ENCODE measurements around the gene CIB1. TPM values are rescaled to one million over a fixed set of nuclear protein-coding genes. Genes with fewer than 3 reads are reported as not detected.

The CIB1 gene
- total RNA-seq, 1 donor from 2014 or later, result 19.8 TPM

GRCh38 chr15:90208356-90208755, 25.4 kb downstream of the CIB1 start:
- H3K27me3 Mint-ChIP-seq (ENCODE audit: unreplicated experiment), result peaks cover 1% of the 10 kb centered on the region
- peaks cover 6% of the 10 kb centered on the region for H3K36me3 Mint-ChIP-seq (ENCODE audit: low read depth, unreplicated experiment)
- no peak overlapping the region for H3K27ac Mint-ChIP-seq (ENCODE audit: unreplicated experiment)
- TF ChIP-seq CTCF (IDR thresholded peaks at IDR 0.05; ENCODE audit: unreplicated experiment), result no peak
- no peaks in the 10 kb centered on the region for H3K9me3 Mint-ChIP-seq (ENCODE audit: unreplicated experiment)
- H3K4me1 Mint-ChIP-seq (ENCODE audit: unreplicated experiment), result peaks cover 13% of the 10 kb centered on the region
- H3K4me3 Mint-ChIP-seq (ENCODE audit: unreplicated experiment), result no peak overlapping the region
- no peak for DNase-seq (ENCODE audit: low spot score)

DNA sequence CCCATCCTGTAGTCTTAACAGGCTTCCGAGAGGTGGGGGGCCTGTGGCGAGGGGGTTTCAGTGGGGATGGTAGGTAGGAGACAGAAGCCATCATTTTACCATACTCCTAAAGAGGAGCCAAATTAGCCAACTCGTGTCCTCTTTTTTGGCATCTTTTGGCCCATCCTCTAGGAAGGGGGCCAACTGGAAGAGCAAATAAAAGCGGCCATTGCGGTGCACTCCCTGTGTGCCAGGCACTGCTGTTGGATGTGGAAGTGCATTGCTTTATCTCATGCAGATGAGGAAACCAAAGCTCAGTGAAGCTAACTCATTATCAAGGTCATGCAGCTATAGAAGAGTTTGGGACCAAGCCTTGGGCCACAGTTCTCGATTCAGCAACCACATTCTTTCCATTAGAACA, 26.5 kb downstream of the CIB1 start:
- peaks cover 19% of the 10 kb centered on the region for H3K4me1 Mint-ChIP-seq (ENCODE audit: unreplicated experiment)
- no peak overlapping the region for H3K27ac Mint-ChIP-seq (ENCODE audit: unreplicated experiment)
- no peak overlapping the region for H3K4me3 Mint-ChIP-seq (ENCODE audit: unreplicated experiment)
- peaks cover 3% of the 10 kb centered on the region for H3K27me3 Mint-ChIP-seq (ENCODE audit: unreplicated experiment)
- H3K9me3 Mint-ChIP-seq (ENCODE audit: unreplicated experiment), result no peaks in the 10 kb centered on the region
- peaks cover 6% of the 10 kb centered on the region for H3K36me3 Mint-ChIP-seq (ENCODE audit: low read depth, unreplicated experiment)
- no peak for TF ChIP-seq CTCF (IDR thresholded peaks at IDR 0.05; ENCODE audit: unreplicated experiment)
- no peak for DNase-seq (ENCODE audit: low spot score)

DNA sequence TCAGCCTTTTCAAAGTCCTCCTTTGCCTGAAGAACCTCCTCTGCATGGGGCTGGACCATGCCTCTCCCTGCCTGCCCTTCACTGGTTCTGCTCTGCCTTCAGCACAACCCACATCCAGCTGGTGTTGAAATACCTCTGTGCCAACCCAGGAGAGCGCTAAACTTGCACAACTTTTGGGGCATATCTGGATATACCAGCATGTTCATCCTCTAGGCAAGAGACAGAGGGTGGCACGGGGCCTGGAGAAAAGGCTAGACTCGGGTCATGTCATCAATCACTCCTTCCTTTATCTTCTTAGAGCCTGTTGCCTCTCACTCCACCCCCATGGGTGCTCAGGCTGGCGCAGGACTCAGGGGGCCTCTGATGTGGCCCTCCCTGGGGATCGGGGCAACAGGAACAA, 27.9 kb downstream of the CIB1 start:
- no peak for DNase-seq (ENCODE audit: low spot score)
- peaks cover 3% of the 10 kb centered on the region for H3K27me3 Mint-ChIP-seq (ENCODE audit: unreplicated experiment)
- H3K27ac Mint-ChIP-seq (ENCODE audit: unreplicated experiment), result no peak overlapping the region
- peaks cover 16% of the 10 kb centered on the region for H3K4me1 Mint-ChIP-seq (ENCODE audit: unreplicated experiment)
- H3K9me3 Mint-ChIP-seq (ENCODE audit: unreplicated experiment), result no peaks in the 10 kb centered on the region
- no peak overlapping the region for H3K4me3 Mint-ChIP-seq (ENCODE audit: unreplicated experiment)
- peaks cover 6% of the 10 kb centered on the region for H3K36me3 Mint-ChIP-seq (ENCODE audit: low read depth, unreplicated experiment)
- TF ChIP-seq CTCF (IDR thresholded peaks at IDR 0.05; ENCODE audit: unreplicated experiment), result no peak

DNA sequence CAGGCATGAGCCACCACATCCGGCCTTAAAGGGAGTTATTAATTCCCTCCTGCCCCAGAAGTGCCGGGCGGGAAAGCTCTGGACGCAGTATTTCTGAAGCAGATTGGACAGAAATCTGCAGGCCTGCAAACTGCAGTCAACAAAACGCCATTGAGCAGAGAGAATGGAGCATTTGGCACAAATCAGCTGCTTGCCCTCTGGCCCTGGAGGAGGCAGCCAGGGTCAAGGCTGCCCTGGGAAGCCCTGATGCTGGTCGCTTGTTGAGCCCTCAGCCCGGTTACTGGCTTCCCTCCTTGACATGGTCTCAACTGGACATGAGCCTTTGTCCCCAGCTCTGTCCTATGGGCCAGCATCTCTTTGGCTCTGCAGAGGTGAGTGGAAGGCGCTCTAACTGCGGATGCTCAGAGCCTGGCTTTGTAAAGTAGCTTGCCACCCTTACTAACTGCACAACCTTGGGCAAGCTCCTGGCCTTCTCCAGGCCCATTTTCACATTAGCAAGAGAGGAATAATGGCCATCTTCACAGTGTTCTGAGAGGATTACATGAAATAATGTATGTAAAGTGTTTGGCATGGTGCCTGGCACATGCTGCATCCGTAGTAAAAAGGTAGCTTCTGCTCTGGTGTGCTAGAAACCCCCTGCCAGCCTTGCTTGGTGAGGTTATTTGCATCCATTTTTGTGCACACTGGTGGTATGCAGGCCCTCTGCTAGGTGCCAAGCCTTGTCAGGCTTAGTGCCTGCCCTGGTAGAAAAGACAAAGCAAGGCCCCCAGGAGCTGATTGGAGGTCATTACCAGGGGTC, 28.5 kb downstream of the CIB1 start:
- DNase-seq (ENCODE audit: low spot score), result no peak
- Mint-ChIP-seq H3K9me3 (ENCODE audit: unreplicated experiment) (no peaks in the 10 kb centered on the region), H3K4me3 (ENCODE audit: unreplicated experiment) (no peak overlapping the region), H3K36me3 (ENCODE audit: low read depth, unreplicated experiment) (peaks cover 8% of the 10 kb centered on the region), H3K27ac (ENCODE audit: unreplicated experiment) (no peak overlapping the region), H3K4me1 (ENCODE audit: unreplicated experiment) (peaks cover 13% of the 10 kb centered on the region), H3K27me3 (ENCODE audit: unreplicated experiment) (peaks cover 7% of the 10 kb centered on the region)
- TF ChIP-seq CTCF (IDR thresholded peaks at IDR 0.05; ENCODE audit: unreplicated experiment), result no peak

GRCh38 chr15:90203922-90204321, 29.8 kb downstream of the CIB1 start:
- H3K36me3 Mint-ChIP-seq (ENCODE audit: low read depth, unreplicated experiment), result peaks cover 5% of the 10 kb centered on the region
- DNase-seq (ENCODE audit: low spot score), result no peak
- no peaks in the 10 kb centered on the region for H3K9me3 Mint-ChIP-seq (ENCODE audit: unreplicated experiment)
- peaks cover 7% of the 10 kb centered on the region for H3K27me3 Mint-ChIP-seq (ENCODE audit: unreplicated experiment)
- TF ChIP-seq CTCF (IDR thresholded peaks at IDR 0.05; ENCODE audit: unreplicated experiment), result no peak
- H3K4me3 Mint-ChIP-seq (ENCODE audit: unreplicated experiment), result no peak overlapping the region
- H3K4me1 Mint-ChIP-seq (ENCODE audit: unreplicated experiment), result peaks cover 9% of the 10 kb centered on the region
- no peak overlapping the region for H3K27ac Mint-ChIP-seq (ENCODE audit: unreplicated experiment)

Data from endothelial cell (in vitro differentiated cells).